ENCODE data around the gene FRMD5.
A peak's percentile ranks its signal among the peaks of the same experiment; 100 is the strongest.

FRMD5 gene

GRCh38 chr15:44219073-44219472, 24.0 kb upstream of the FRMD5 start:
- no peak for DNase-seq (ENCODE audit: low read depth)
- TF ChIP-seq CTCF (IDR thresholded peaks at IDR 0.05; ENCODE audit: control insufficient read depth, insufficient read depth, low read depth, low read length, missing control alignments) = no peak
- H3K4me3 ChIP-seq (ENCODE audit: control insufficient read depth, low read depth, low read length) = no peak overlapping the region

- no peak for DNase-seq (ENCODE audit: low read depth)
- H3K4me3 ChIP-seq (ENCODE audit: control insufficient read depth, low read depth, low read length) = no peak overlapping the region
- TF ChIP-seq CTCF (IDR thresholded peaks at IDR 0.05; ENCODE audit: control insufficient read depth, insufficient read depth, low read depth, low read length, missing control alignments) = no peak
Observed at GRCh38 chr15:44216958-44217357, 21.9 kb upstream of the FRMD5 start.

- H3K4me3 ChIP-seq (ENCODE audit: control insufficient read depth, low read depth, low read length) = no peak overlapping the region
- peak; percentile 74 for DNase-seq (ENCODE audit: low read depth)
- no peak for TF ChIP-seq CTCF (IDR thresholded peaks at IDR 0.05; ENCODE audit: control insufficient read depth, insufficient read depth, low read depth, low read length, missing control alignments)
Observed at GRCh38 chr15:44215594-44215993, 20.5 kb upstream of the FRMD5 start.

GRCh38 chr15:44208956-44209355, 13.9 kb upstream of the FRMD5 start:
- no peak overlapping the region for H3K4me3 ChIP-seq (ENCODE audit: control insufficient read depth, low read depth, low read length)
- DNase-seq (ENCODE audit: low read depth) = no peak
- TF ChIP-seq CTCF (IDR thresholded peaks at IDR 0.05; ENCODE audit: control insufficient read depth, insufficient read depth, low read depth, low read length, missing control alignments) = no peak

- peak; percentile 46 for DNase-seq (ENCODE audit: low read depth)
Observed at GRCh38 chr15:44207643-44208042, 12.6 kb upstream of the FRMD5 start.

GRCh38 chr15:44199393-44199792, 4.3 kb upstream of the FRMD5 start:
- DNase-seq (ENCODE audit: low read depth) = no peak
- no peak for TF ChIP-seq CTCF (IDR thresholded peaks at IDR 0.05; ENCODE audit: control insufficient read depth, insufficient read depth, low read depth, low read length, missing control alignments)

More at GRCh38 chr15:44207643-44208042, 12.6 kb upstream of the FRMD5 start:
- TF ChIP-seq CTCF (IDR thresholded peaks at IDR 0.05; ENCODE audit: control insufficient read depth, insufficient read depth, low read depth, low read length, missing control alignments) = no peak
- H3K4me3 ChIP-seq (ENCODE audit: control insufficient read depth, low read depth, low read length) = no peak overlapping the region

More at GRCh38 chr15:44199393-44199792, 4.3 kb upstream of the FRMD5 start:
- H3K4me3 ChIP-seq (ENCODE audit: control insufficient read depth, low read depth, low read length) = no peak overlapping the region
